Measurements from ENCODE around the gene ABHD5.

GRCh38 chr3:43768381-43768973 is 77.7 kb downstream of the ABHD5 start:
- TF ChIP-seq, protein P1, sequence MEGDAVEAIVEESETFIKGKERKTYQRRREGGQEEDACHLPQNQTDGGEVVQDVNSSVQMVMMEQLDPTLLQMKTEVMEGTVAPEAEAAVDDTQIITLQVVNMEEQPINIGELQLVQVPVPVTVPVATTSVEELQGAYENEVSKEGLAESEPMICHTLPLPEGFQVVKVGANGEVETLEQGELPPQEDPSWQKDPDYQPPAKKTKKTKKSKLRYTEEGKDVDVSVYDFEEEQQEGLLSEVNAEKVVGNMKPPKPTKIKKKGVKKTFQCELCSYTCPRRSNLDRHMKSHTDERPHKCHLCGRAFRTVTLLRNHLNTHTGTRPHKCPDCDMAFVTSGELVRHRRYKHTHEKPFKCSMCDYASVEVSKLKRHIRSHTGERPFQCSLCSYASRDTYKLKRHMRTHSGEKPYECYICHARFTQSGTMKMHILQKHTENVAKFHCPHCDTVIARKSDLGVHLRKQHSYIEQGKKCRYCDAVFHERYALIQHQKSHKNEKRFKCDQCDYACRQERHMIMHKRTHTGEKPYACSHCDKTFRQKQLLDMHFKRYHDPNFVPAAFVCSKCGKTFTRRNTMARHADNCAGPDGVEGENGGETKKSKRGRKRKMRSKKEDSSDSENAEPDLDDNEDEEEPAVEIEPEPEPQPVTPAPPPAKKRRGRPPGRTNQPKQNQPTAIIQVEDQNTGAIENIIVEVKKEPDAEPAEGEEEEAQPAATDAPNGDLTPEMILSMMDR (IDR thresholded peaks at IDR 0.05) = no peak
- no peak for TF ChIP-seq EP300 (IDR thresholded peaks at IDR 0.05)

Data from stomach (tissue), 4 donors.